ENCODE results near the gene OSCP1. TPM values are rescaled to one million over a fixed set of nuclear protein-coding genes. Genes with fewer than 3 reads are reported as not detected.
"Not testable (repeated sequence)": the region's sequence is repeated elsewhere in the genome, so short reads cannot be mapped to it uniquely, and the experiment has no call there.

Gene OSCP1
- total RNA-seq, 1 experiment from 2014 or later = 3.8 TPM

DNA sequence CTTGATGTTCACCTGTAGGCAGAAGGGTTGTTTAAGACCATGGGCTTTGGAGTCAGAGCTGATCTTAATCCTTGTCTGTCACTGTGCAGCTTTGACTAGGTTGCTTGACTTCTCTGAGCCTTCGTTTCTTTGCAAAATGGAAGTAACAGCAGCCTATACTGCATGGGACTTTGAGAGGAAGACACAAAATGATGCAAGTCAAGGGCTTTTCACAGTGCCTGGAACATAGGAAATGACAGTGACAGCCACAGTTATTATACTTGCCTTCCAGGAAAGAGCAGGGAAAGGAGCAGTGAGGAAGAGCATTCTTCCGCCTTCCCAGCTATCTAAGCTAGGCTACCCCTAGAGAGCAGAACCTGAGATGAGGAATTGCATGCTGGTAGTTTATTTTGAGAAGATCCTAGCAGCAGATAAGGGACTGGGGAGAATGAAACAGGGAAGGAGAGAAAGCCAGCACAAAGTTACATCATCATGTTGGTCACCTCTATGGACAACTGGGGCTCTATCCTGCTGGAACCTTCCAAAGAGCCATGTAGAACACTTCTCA is 29.3 kb upstream of the OSCP1 start:
- ChIA-PET CTCF (no interaction called here), POLR2A (ENCODE audit: unreplicated experiment) (no interaction called here)
- Histone ChIP-seq H3K4me3 (ENCODE audit: low read length) (no peak overlapping the region), H3F3A (ENCODE audit: low read length, unreplicated experiment) (no peaks in the 10 kb centered on the region), H3K9ac (ENCODE audit: low read length) (no peak overlapping the region), H3K9me3 (ENCODE audit: low read length) (no peaks in the 10 kb centered on the region), H3K4me2 (ENCODE audit: low read length) (no peak overlapping the region), H3K79me2 (ENCODE audit: low read length) (no peaks in the 10 kb centered on the region), H3K27ac (ENCODE audit: low read length) (no peak overlapping the region), H4K20me1 (ENCODE audit: low read length) (no peaks in the 10 kb centered on the region), H3K36me3 (ENCODE audit: low read depth, low read length) (no peaks in the 10 kb centered on the region), H2AFZ (ENCODE audit: low read length) (no peak overlapping the region), H3K9me2 (replicated peaks; ENCODE audit: low read length) (no peaks in the 10 kb centered on the region), H3K4me1 (ENCODE audit: insufficient read depth, low read length) (no peaks in the 10 kb centered on the region), H3K27me3 (ENCODE audit: low read length) (no peaks in the 10 kb centered on the region)
- DNase-seq (no peak), ATAC-seq (no peak)
- TF ChIP-seq EZH2 (IDR thresholded peaks at IDR 0.05; ENCODE audit: low read length, unreplicated experiment) = no peak
- TF ChIP-seq, protein P1, sequence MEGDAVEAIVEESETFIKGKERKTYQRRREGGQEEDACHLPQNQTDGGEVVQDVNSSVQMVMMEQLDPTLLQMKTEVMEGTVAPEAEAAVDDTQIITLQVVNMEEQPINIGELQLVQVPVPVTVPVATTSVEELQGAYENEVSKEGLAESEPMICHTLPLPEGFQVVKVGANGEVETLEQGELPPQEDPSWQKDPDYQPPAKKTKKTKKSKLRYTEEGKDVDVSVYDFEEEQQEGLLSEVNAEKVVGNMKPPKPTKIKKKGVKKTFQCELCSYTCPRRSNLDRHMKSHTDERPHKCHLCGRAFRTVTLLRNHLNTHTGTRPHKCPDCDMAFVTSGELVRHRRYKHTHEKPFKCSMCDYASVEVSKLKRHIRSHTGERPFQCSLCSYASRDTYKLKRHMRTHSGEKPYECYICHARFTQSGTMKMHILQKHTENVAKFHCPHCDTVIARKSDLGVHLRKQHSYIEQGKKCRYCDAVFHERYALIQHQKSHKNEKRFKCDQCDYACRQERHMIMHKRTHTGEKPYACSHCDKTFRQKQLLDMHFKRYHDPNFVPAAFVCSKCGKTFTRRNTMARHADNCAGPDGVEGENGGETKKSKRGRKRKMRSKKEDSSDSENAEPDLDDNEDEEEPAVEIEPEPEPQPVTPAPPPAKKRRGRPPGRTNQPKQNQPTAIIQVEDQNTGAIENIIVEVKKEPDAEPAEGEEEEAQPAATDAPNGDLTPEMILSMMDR (conservative IDR thresholded peaks at IDR 0.05; ENCODE audit: low read depth, low read length) = no peak
- no peak for TF ChIP-seq EZH2phosphoT487 (IDR thresholded peaks at IDR 0.05; ENCODE audit: borderline replicate concordance, low read length)
- no TSS peak for BruUV-seq (replicated peaks)
- intact Hi-C loops (cut with micrococcal nuclease) = no loop called here

DNA sequence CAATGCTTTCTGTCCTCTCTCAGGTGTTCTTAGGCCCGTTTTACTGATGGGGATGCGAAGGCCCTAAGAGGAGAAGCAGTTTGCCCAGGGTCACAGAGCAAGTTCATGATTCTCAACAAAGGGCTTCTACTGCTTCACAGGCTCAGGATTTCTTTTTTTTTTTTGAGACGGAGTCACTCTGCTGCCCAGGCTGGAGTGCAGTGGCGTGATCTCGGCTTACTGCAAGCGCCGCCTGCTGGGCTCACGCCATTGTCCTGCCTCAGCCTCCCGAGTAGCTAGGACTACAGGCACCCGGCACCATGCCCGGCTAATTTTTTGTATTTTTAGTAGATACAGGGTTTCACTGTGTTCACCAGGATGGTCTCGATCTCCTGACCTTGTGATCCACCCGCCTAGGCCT is 27.4 kb upstream of the OSCP1 start:
- H3K9ac ChIP-seq (ENCODE audit: low read length); DNase-seq; H3K9me3 ChIP-seq (ENCODE audit: low read length); H3K36me3 ChIP-seq (ENCODE audit: low read depth, low read length); ATAC-seq; intact Hi-C loops (cut with micrococcal nuclease); H3K9me2 ChIP-seq (replicated peaks; ENCODE audit: low read length); POLR2A ChIA-PET (ENCODE audit: unreplicated experiment); H3K4me2 ChIP-seq (ENCODE audit: low read length); H3K4me1 ChIP-seq (ENCODE audit: insufficient read depth, low read length); H3K4me3 ChIP-seq (ENCODE audit: low read length); H3K27me3 ChIP-seq (ENCODE audit: low read length); H3K79me2 ChIP-seq (ENCODE audit: low read length); H2AFZ ChIP-seq (ENCODE audit: low read length); H3K27ac ChIP-seq (ENCODE audit: low read length); BruUV-seq (replicated peaks); CTCF ChIA-PET; H3F3A ChIP-seq (ENCODE audit: low read length, unreplicated experiment); H4K20me1 ChIP-seq (ENCODE audit: low read length): not testable (repeated sequence)

DNA sequence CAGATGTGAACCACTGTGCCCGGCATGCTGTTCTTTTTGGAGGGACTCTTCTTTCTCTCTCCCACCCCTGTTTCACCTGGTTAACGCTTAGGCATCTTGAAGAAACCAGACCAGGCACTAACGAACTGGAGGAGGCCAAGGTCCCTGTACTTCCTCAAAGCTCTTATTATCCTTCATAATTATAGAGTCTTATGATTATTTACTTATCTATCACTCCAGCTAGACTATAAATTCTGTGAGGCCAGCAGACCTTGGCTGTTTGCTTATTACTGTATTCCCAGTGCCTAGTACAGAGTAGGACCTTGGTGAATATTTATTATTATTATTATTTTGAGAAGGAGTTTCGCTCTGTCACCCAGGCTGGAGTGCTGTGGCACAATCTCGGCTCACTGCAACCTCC is 26.7 kb upstream of the OSCP1 start:
- H3K4me3 ChIP-seq (ENCODE audit: low read length) = no peak overlapping the region
- no peaks in the 10 kb centered on the region for H3K27me3 ChIP-seq (ENCODE audit: low read length)
- H3K9me2 ChIP-seq (replicated peaks; ENCODE audit: low read length) = no peaks in the 10 kb centered on the region
- DNase-seq (no peak), ATAC-seq (no peak)
- ChIA-PET POLR2A (ENCODE audit: unreplicated experiment) (interaction anchor here (0.5 kb wide), 1 partner anchor 918 kb away, joined by 3 read pairs; no protein-coding TSS in a partner anchor), CTCF (no interaction called here)
- TF ChIP-seq EZH2phosphoT487 (IDR thresholded peaks at IDR 0.05; ENCODE audit: borderline replicate concordance, low read length) (no peak), EZH2 (IDR thresholded peaks at IDR 0.05; ENCODE audit: low read length, unreplicated experiment) (no peak)
- TF ChIP-seq, protein P1 (conservative IDR thresholded peaks at IDR 0.05; ENCODE audit: low read depth, low read length) = no peak
- no peaks in the 10 kb centered on the region for H3F3A ChIP-seq (ENCODE audit: low read length, unreplicated experiment)
- intact Hi-C loops (cut with micrococcal nuclease) = no loop called here
- H4K20me1 ChIP-seq (ENCODE audit: low read length) = no peaks in the 10 kb centered on the region
- no TSS peak for BruUV-seq (replicated peaks)
- no peaks in the 10 kb centered on the region for H3K9me3 ChIP-seq (ENCODE audit: low read length)
- H2AFZ ChIP-seq (ENCODE audit: low read length) = no peak overlapping the region
- no peaks in the 10 kb centered on the region for H3K79me2 ChIP-seq (ENCODE audit: low read length)
- no peak overlapping the region for H3K9ac ChIP-seq (ENCODE audit: low read length)
- H3K4me1 ChIP-seq (ENCODE audit: insufficient read depth, low read length) = no peaks in the 10 kb centered on the region
- H3K36me3 ChIP-seq (ENCODE audit: low read depth, low read length) = no peaks in the 10 kb centered on the region
- H3K4me2 ChIP-seq (ENCODE audit: low read length) = no peak overlapping the region
- H3K27ac ChIP-seq (ENCODE audit: low read length) = no peak overlapping the region

All from PC-3 (cell line).